OCI-LY1 (cell line): ENCODE results near the gene CBX1.

Source experiments
- CTCF ChIP-seq: fragments of 200-600 bp; sonication (generic), shearing (Covaris generic); IDR thresholded peaks from 2 replicates; pipeline ENCODE4 v1.5.1; 2017; ENCODE audit warnings: mild to moderate bottlenecking, antibody characterized with exemption, low read length, moderate library complexity, mixed read lengths
- EZH2 ChIP-seq: fragments of 200-600 bp; sonication (generic), shearing (Covaris generic); IDR thresholded peaks from 2 replicates; pipeline ENCODE4 v1.8.0; 2017; ENCODE audit warnings: borderline replicate concordance, mixed run types, mild to moderate bottlenecking, antibody characterized with exemption, low read length, moderate library complexity, mixed read lengths

GRCh38 chr17:48023400-48024148 lies 77.7 kb downstream of the CBX1 start:
- TF ChIP-seq CTCF = no peak
- no peak for TF ChIP-seq EZH2
